Vagina (tissue), 2 donors: ENCODE measurements around the gene NOL4L. TPM values are rescaled to one million over a fixed set of nuclear protein-coding genes. Genes with fewer than 3 reads are reported as not detected.

Experiments
- DNase-seq, 2 donors: peaks; one replicate each; pipeline ENCODE4 v3.0.0-alpha.2; 2017; ENCODE audit errors: extremely low spot score in 2 of 2
- H3K27ac ChIP-seq: fragments of 200-600 bp; sonication (generic); one replicate; pipeline ENCODE4 v1.5.1; 2019
- H3K27me3 ChIP-seq: fragments of 200-600 bp; sonication (generic); one replicate; pipeline ENCODE4 v1.5.1; 2019
- H3K36me3 ChIP-seq, 2 donors: fragments of 200-600 bp; sonication (generic); one replicate each; pipeline ENCODE4 v1.5.1; 2017 to 2019
- H3K4me1 ChIP-seq: fragments of 200-600 bp; sonication (generic); one replicate; pipeline ENCODE4 v1.5.1; 2019
- H3K4me3 ChIP-seq, 2 donors: fragments of 200-600 bp; sonication (generic); 1 replicate in 1 of 2; 2 replicates in 1 of 2; pipeline ENCODE4 v1.5.1; 2016 to 2019
- H3K9me3 ChIP-seq: fragments of 200-600 bp; sonication (generic); one replicate; pipeline ENCODE4 v1.5.1; 2019
- CTCF ChIP-seq, 3 experiments: fragments of 450-650 bp in 2 of 3; fragments of 200-600 bp in 1 of 3; sonication (generic) in 1 of 3; IDR thresholded peaks; one replicate each; pipeline ENCODE4 v1.5.1; 2017 to 2019; ENCODE audit warnings: antibody characterized with exemption in 3 of 3, mild to moderate bottlenecking in 2 of 3, moderate library complexity in 2 of 3
- POLR2A ChIP-seq, 2 donors: fragments of 450-650 bp; IDR thresholded peaks; one replicate each; pipeline ENCODE4 v1.6.1; 2017; ENCODE audit warnings: antibody characterized with exemption in 2 of 2, mild to moderate bottlenecking in 2 of 2, moderate library complexity in 2 of 2
- POLR2AphosphoS5 ChIP-seq, 2 donors: sonication (generic); formaldehyde crosslinking; IDR thresholded peaks; one replicate each; pipeline ENCODE4 v1.9.0; 2017; ENCODE audit warnings: antibody characterized with exemption in 2 of 2, mild to moderate bottlenecking in 2 of 2, low read depth in 1 of 2; ENCODE audit not compliant: insufficient read depth in 1 of 2
- intact Hi-C: fragments of 100-400 bp; cut with DNase I; formaldehyde crosslinking; loops from one replicate; pipeline ENCODE4 v1.15.1; 2023
- total RNA-seq: library from RNA; depleted of rRNA; stranded (reverse); fragments of >200 nt; gene quantifications from one replicate; pipeline ENCODE4 v1.2.3, GENCODE V29; 2016

The NOL4L gene
- total RNA-seq, 1 donor from 2014 or later = 17.9 TPM

GRCh38 chr20:32451682-32452461 is 133.3 kb downstream of the NOL4L start:
- DNase-seq = no peak
- Histone ChIP-seq H3K27me3 (no peaks in the 10 kb centered on the region), H3K9me3 (no peaks in the 10 kb centered on the region), H3K36me3 (peaks cover 0 to 22% of the 10 kb centered on the region in 2 donors), H3K4me1 (peaks cover 18% of the 10 kb centered on the region), H3K4me3 (no peak overlapping the region), H3K27ac (no peak overlapping the region)
- TF ChIP-seq POLR2AphosphoS5 (IDR thresholded peaks at IDR 0.05; ENCODE audit: insufficient read depth in 1 of 2, low read depth in 1 of 2) (no peak), CTCF (IDR thresholded peaks at IDR 0.05) (no peak), POLR2A (IDR thresholded peaks at IDR 0.05) (no peak)
- intact Hi-C loops = no loop called here

GRCh38 chr20:32451340-32451681 is 133.8 kb downstream of the NOL4L start:
- no peak for DNase-seq
- no peaks in the 10 kb centered on the region for H3K27me3 ChIP-seq
- H3K4me3 ChIP-seq = no peak overlapping the region
- peaks cover 0 to 22% of the 10 kb centered on the region in 2 donors for H3K36me3 ChIP-seq
- H3K4me1 ChIP-seq = peaks cover 18% of the 10 kb centered on the region
- H3K9me3 ChIP-seq = no peaks in the 10 kb centered on the region
- no peak overlapping the region for H3K27ac ChIP-seq
- intact Hi-C loops = no loop called here
- TF ChIP-seq CTCF (IDR thresholded peaks at IDR 0.05) = no peak

- peaks cover 25% of the 10 kb centered on the region for H3K4me1 ChIP-seq
- TF ChIP-seq POLR2AphosphoS5 (IDR thresholded peaks at IDR 0.05; ENCODE audit: insufficient read depth in 1 of 2, low read depth in 1 of 2) (no peak), CTCF (IDR thresholded peaks at IDR 0.05) (no peak), POLR2A (IDR thresholded peaks at IDR 0.05) (no peak)
- no peak for DNase-seq
- intact Hi-C loops = no loop called here
- no peak overlapping the region for H3K4me3 ChIP-seq
- H3K27me3 ChIP-seq = no peaks in the 10 kb centered on the region
- H3K36me3 ChIP-seq = peaks cover 0 to 22% of the 10 kb centered on the region in 2 donors
- H3K9me3 ChIP-seq = no peaks in the 10 kb centered on the region
- no peak overlapping the region for H3K27ac ChIP-seq
Observed at GRCh38 chr20:32450484-32451061, 134.6 kb downstream of the NOL4L start.

- no peaks in the 10 kb centered on the region for H3K27me3 ChIP-seq
- peaks cover 28% of the 10 kb centered on the region for H3K4me1 ChIP-seq
- H3K9me3 ChIP-seq = no peaks in the 10 kb centered on the region
- H3K36me3 ChIP-seq = peaks cover 0 to 22% of the 10 kb centered on the region in 2 donors
- intact Hi-C loops = no loop called here
- no peak for DNase-seq
- H3K27ac ChIP-seq = no peak overlapping the region
- TF ChIP-seq CTCF (IDR thresholded peaks at IDR 0.05) (no peak), POLR2A (IDR thresholded peaks at IDR 0.05) (no peak), POLR2AphosphoS5 (IDR thresholded peaks at IDR 0.05; ENCODE audit: insufficient read depth in 1 of 2, low read depth in 1 of 2) (no peak)
- H3K4me3 ChIP-seq = no peak overlapping the region
Observed at GRCh38 chr20:32449890-32450401, 135.2 kb downstream of the NOL4L start.
